ENCODE measurements around the gene WDR48.

The WDR48 gene

GRCh38 chr3:39051649-39052561, at the start of gene WDR48, which contains the start of gene SCN11A:
Gene WDR48, plus strand, starts transcription at chr3:39052016. Its CDS starts 10 bp downstream, at chr3:39052026.
Gene SCN11A, minus strand, starts transcription at chr3:39051944. Its CDS starts 101,582 bp downstream, at chr3:38950362.
- DNase-seq (peak; percentile 85 to 93), ATAC-seq (peak; percentile 97)
- H3K4me1 Mint-ChIP-seq, result peaks cover 47% of the 10 kb centered on the region
- H3K9me3 Mint-ChIP-seq, result no peaks in the 10 kb centered on the region
- no peaks in the 10 kb centered on the region for H3K27me3 Mint-ChIP-seq
- peak within 1 kb of the TSS; percentile 97 to 99 for H3K27ac Mint-ChIP-seq
- H3K4me3 Mint-ChIP-seq, result peak within 1 kb of the TSS; percentile 87 to 96

GRCh38 chr3:39005295-39005694, 46.5 kb upstream of the WDR48 start:
- Mint-ChIP-seq H3K4me3 (no peak overlapping the region), H3K4me1 (no peaks in the 10 kb centered on the region), H3K27me3 (peaks cover 35% of the 10 kb centered on the region), H3K27ac (no peak overlapping the region), H3K9me3 (no peaks in the 10 kb centered on the region)
- ATAC-seq (no peak), DNase-seq (no peak)

GRCh38 chr3:39011191-39011736, 40.6 kb upstream of the WDR48 start:
- DNase-seq (no peak), ATAC-seq (no peak)
- no peaks in the 10 kb centered on the region for H3K4me1 Mint-ChIP-seq
- H3K9me3 Mint-ChIP-seq, result no peaks in the 10 kb centered on the region
- H3K27me3 Mint-ChIP-seq, result peaks cover 39% of the 10 kb centered on the region
- H3K4me3 Mint-ChIP-seq, result no peak overlapping the region
- no peak overlapping the region for H3K27ac Mint-ChIP-seq

GRCh38 chr3:39013289-39013688, 38.5 kb upstream of the WDR48 start:
- DNase-seq (no peak), ATAC-seq (no peak)
- Mint-ChIP-seq H3K9me3 (no peaks in the 10 kb centered on the region), H3K27me3 (peaks cover 25% of the 10 kb centered on the region), H3K27ac (no peak overlapping the region), H3K4me1 (no peaks in the 10 kb centered on the region), H3K4me3 (no peak overlapping the region)

- H3K27ac Mint-ChIP-seq, result no peak overlapping the region
- H3K4me3 Mint-ChIP-seq, result no peak overlapping the region
- no peak for DNase-seq
- ATAC-seq, result no peak
- no peaks in the 10 kb centered on the region for H3K9me3 Mint-ChIP-seq
- H3K4me1 Mint-ChIP-seq, result peaks cover under 1% of the 10 kb centered on the region
- peaks cover 26% of the 10 kb centered on the region for H3K27me3 Mint-ChIP-seq
Observed at GRCh38 chr3:39013921-39014509, 37.8 kb upstream of the WDR48 start.

- ATAC-seq (no peak), DNase-seq (no peak)
- Mint-ChIP-seq H3K27ac (no peak overlapping the region), H3K9me3 (no peaks in the 10 kb centered on the region), H3K4me1 (peaks cover 8% of the 10 kb centered on the region), H3K27me3 (peaks cover 35% of the 10 kb centered on the region), H3K4me3 (no peak overlapping the region)
Observed at GRCh38 chr3:39015418-39015817, 36.4 kb upstream of the WDR48 start.

GRCh38 chr3:39019299-39019698, 32.5 kb upstream of the WDR48 start:
- H3K27ac Mint-ChIP-seq, result no peak overlapping the region
- no peaks in the 10 kb centered on the region for H3K9me3 Mint-ChIP-seq
- DNase-seq, result no peak
- no peak overlapping the region for H3K4me3 Mint-ChIP-seq
- peaks cover 20% of the 10 kb centered on the region for H3K4me1 Mint-ChIP-seq
- no peak for ATAC-seq
- peaks cover 19% of the 10 kb centered on the region for H3K27me3 Mint-ChIP-seq

- Mint-ChIP-seq H3K4me1 (peaks cover 20% of the 10 kb centered on the region), H3K27ac (no peak overlapping the region), H3K27me3 (peaks cover 19% of the 10 kb centered on the region), H3K9me3 (no peaks in the 10 kb centered on the region), H3K4me3 (no peak overlapping the region)
- ATAC-seq (peak; percentile 71), DNase-seq (no peak)
Observed at GRCh38 chr3:39021029-39021428, 30.8 kb upstream of the WDR48 start.

- Mint-ChIP-seq H3K4me3 (no peak overlapping the region), H3K4me1 (peaks cover 20% of the 10 kb centered on the region), H3K27ac (peak overlapping the region in 1 of 2 donors; percentile 62), H3K9me3 (no peaks in the 10 kb centered on the region), H3K27me3 (peaks cover 19% of the 10 kb centered on the region)
- DNase-seq, result no peak
- no peak for ATAC-seq
Observed at GRCh38 chr3:39021465-39022285, 30.1 kb upstream of the WDR48 start.

- no peak overlapping the region for H3K27ac Mint-ChIP-seq
- DNase-seq (no peak), ATAC-seq (no peak)
- no peaks in the 10 kb centered on the region for H3K9me3 Mint-ChIP-seq
- H3K27me3 Mint-ChIP-seq, result peaks cover 21% of the 10 kb centered on the region
- peaks cover 20% of the 10 kb centered on the region for H3K4me1 Mint-ChIP-seq
- H3K4me3 Mint-ChIP-seq, result no peak overlapping the region
Observed at GRCh38 chr3:39022286-39022630, 29.6 kb upstream of the WDR48 start.

- Mint-ChIP-seq H3K9me3 (no peaks in the 10 kb centered on the region), H3K27me3 (peaks cover 12% of the 10 kb centered on the region), H3K27ac (no peak overlapping the region), H3K4me1 (peaks cover 14% of the 10 kb centered on the region), H3K4me3 (no peak overlapping the region)
- DNase-seq (no peak), ATAC-seq (no peak)
Observed at GRCh38 chr3:39024497-39024896, 27.3 kb upstream of the WDR48 start.

- ATAC-seq (no peak), DNase-seq (no peak)
- peaks cover 12% of the 10 kb centered on the region for H3K4me1 Mint-ChIP-seq
- peak overlapping the region in 1 of 2 donors; percentile 47 for H3K27ac Mint-ChIP-seq
- H3K27me3 Mint-ChIP-seq, result peaks cover 8% of the 10 kb centered on the region
- H3K9me3 Mint-ChIP-seq, result no peaks in the 10 kb centered on the region
- H3K4me3 Mint-ChIP-seq, result no peak overlapping the region
Observed at GRCh38 chr3:39025222-39025970, 26.4 kb upstream of the WDR48 start.

- H3K9me3 Mint-ChIP-seq, result no peaks in the 10 kb centered on the region
- peaks cover 8% of the 10 kb centered on the region for H3K27me3 Mint-ChIP-seq
- ATAC-seq (no peak), DNase-seq (no peak)
- H3K27ac Mint-ChIP-seq, result no peak overlapping the region
- H3K4me1 Mint-ChIP-seq, result no peaks in the 10 kb centered on the region
- H3K4me3 Mint-ChIP-seq, result no peak overlapping the region
Observed at GRCh38 chr3:39028546-39028945, 23.3 kb upstream of the WDR48 start.

GRCh38 chr3:39029556-39029955, 22.3 kb upstream of the WDR48 start:
- DNase-seq (no peak), ATAC-seq (no peak)
- H3K4me1 Mint-ChIP-seq, result no peaks in the 10 kb centered on the region
- no peak overlapping the region for H3K4me3 Mint-ChIP-seq
- no peak overlapping the region for H3K27ac Mint-ChIP-seq
- no peaks in the 10 kb centered on the region for H3K9me3 Mint-ChIP-seq
- peaks cover 8% of the 10 kb centered on the region for H3K27me3 Mint-ChIP-seq

- DNase-seq, result no peak
- no peak overlapping the region for H3K27ac Mint-ChIP-seq
- H3K4me1 Mint-ChIP-seq, result peaks cover 7% of the 10 kb centered on the region
- ATAC-seq, result no peak
- no peaks in the 10 kb centered on the region for H3K27me3 Mint-ChIP-seq
- no peak overlapping the region for H3K4me3 Mint-ChIP-seq
- peaks cover 0 to 8% of the 10 kb centered on the region in 2 donors for H3K9me3 Mint-ChIP-seq
Observed at GRCh38 chr3:39038165-39038564, 13.7 kb upstream of the WDR48 start.

Measured in stimulated activated naive CD8-positive, alpha-beta T cell treated with anti-CD3 and anti-CD28 coated beads, Interleukin-15, amount 100 ng/mL, for 72 hours (primary cell).